Keratinocyte (primary cell): ENCODE measurements around the gene GSK3A.

Experiments used
- CTCF ChIP-seq, 3 experiments: IDR thresholded peaks in 1 of 3; conservative IDR thresholded peaks in 1 of 3; optimal IDR thresholded peaks in 1 of 3; 2 replicates in 2 of 3; 3 replicates in 1 of 3; pipeline versions ENCODE3 to v1.5.1; 2011; ENCODE audit warnings: low read length in 3 of 3, mild to moderate bottlenecking in 3 of 3, moderate library complexity in 2 of 3, control low read depth in 1 of 3, inconsistent platforms in 1 of 3; ENCODE audit not compliant: insufficient read depth in 2 of 3; ENCODE audit errors: extremely low read depth in 1 of 3
- EZH2 ChIP-seq: IDR thresholded peaks from one replicate; pipeline ENCODE4 v1.6.1; 2012; ENCODE audit warnings: inconsistent platforms, mild to moderate bottlenecking, low read length, moderate library complexity

GRCh38 chr19:42193706-42194105, 48.7 kb downstream of the GSK3A start:
- TF ChIP-seq CTCF (optimal IDR thresholded peaks at IDR 0.05 in 1 of 3, IDR thresholded peaks at IDR 0.05 in 1 of 3, conservative IDR thresholded peaks at IDR 0.05 in 1 of 3; ENCODE audit: extremely low read depth in 1 of 3, insufficient read depth in 2 of 3, low read length in 3 of 3) = no peak
- no peak for TF ChIP-seq EZH2
